Activated T-cell treated with anti-CD3 and anti-CD28 coated beads for 48 hours (primary cell): ENCODE measurements around the gene EVA1B.

Source experiments
- DNase-seq: peaks from one replicate; pipeline ENCODE4 v3.0.0-alpha.2; 2020; ENCODE audit warnings: low read depth

Gene EVA1B

DNA sequence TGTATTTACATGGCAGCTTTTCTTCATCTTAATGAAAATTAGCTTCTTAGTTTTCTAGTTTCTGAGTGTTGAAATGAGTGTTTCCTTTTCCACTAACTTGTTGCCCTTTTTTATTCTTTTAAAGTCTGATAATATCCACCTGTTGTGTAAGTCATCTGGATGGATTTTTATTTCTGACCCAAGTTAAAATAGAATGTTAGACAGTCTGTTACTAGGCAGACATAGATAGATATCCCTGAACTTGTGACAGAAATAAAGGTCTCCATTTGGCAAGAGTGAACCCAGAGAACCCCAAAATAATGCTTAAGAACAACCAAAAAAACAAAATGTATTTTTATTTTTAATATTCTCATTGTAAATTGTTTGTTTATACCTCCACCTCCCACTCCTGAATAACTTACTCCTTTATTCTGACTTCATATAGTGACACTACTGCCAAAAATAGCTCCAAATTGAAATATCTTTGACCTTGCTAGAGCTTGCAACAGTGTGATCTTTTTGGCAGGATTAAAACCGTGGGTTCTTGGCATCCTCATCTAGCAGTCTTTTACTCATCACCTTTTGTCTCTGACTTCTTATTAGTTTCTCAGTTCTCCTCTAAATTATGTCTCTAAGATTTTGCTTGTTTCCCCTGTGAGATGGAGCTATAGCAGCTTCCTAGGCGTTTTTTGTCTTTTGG lies 44.2 kb downstream of the EVA1B start:
- DNase-seq = no peak

DNA sequence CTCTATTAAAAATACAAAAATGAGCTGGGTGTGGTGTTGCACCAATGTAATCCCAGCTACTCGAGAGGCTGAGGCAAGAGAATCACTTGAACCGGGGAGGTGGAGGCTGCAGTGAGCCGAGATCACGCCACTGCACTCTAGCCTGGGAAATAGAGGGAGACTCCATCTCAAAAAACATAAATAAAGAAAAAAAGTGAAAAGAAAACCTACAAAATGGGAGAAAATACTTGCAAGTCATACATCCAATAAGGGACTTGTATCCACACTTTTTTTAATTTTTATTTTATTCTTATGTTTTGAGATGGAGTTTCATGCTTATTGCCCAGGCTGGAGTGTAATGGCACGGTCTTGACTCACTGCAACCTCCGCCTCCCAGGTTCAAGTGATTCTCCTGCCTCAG lies 46.8 kb downstream of the EVA1B start:
- no peak for DNase-seq

DNA sequence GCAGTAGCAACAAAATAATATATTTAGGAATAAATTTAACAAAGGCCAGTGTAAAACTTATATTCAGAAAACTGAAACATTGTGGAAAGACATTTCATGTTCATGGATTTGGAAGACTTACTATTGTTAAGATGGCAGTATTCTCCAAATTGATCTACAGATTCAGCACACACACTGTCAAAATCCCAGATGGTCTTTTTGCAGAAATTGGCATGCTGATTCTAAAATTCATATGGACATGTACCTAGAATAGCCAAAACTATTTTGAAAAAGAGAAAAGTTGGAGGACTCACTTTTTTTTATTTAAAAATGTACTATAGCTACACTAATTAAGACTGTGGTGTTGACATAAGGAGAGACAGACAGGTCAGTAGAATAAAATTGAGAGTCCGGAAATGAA lies 49.2 kb downstream of the EVA1B start:
- no peak for DNase-seq

DNA sequence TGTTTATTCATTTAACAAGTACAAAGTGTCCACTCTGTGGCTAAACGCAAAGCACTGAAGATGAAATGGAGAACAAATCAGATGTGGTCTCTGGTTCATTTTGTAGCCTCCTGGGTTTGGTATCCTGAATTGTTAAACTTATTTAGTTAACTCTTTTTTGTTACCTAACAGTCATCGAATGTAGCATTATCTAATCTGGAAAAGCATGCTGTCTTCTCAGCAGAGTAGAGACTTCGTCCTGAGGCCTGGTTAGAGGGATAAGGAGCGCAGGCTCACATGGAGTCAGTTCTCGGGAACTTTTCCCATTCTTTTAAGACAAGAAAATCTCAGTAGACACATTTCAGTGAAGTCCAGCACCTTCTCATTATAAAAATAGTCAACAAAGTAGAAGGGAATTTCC lies 50.4 kb downstream of the EVA1B start:
- no peak for DNase-seq
